Activated T-cell treated with anti-CD3 and anti-CD28 coated beads, Interleukin-2, amount 50 U/mL, for 72 hours (primary cell): ENCODE data around the gene MEGF9. TPM values are rescaled to one million over a fixed set of nuclear protein-coding genes. Genes with fewer than 3 reads are reported as not detected.
"Not testable (repeated sequence)": the region's sequence is repeated elsewhere in the genome, so short reads cannot be mapped to it uniquely, and the experiment has no call there.

Source experiments
- ATAC-seq, 2 donors: fragments of 150-1000 bp; cut with Tn5 transposase; replicated peaks in 1 of 2; 2 replicates each; pipeline ENCODE4 v1.10.0; 2021; ENCODE audit warnings: moderate library complexity in 2 of 2, mild to moderate bottlenecking in 1 of 2
- DNase-seq, 2 donors: peaks; one replicate each; pipeline ENCODE4 v3.0.0; 2021 to 2022; ENCODE audit warnings: mixed read lengths in 1 of 2
- H3K27ac Mint-ChIP-seq: one replicate; pipeline ENCODE4 v1.8.0; 2022; ENCODE audit warnings: mild to moderate bottlenecking, moderate library complexity, mixed read lengths
- H3K27me3 Mint-ChIP-seq: one replicate; pipeline ENCODE4 v1.8.0; 2022; ENCODE audit warnings: low read depth, mixed read lengths
- H3K36me3 Mint-ChIP-seq, 2 donors: one replicate each; pipeline ENCODE4 v1.8.0; 2022; ENCODE audit warnings: mixed read lengths in 2 of 2, mild to moderate bottlenecking in 1 of 2; ENCODE audit not compliant: insufficient read depth in 2 of 2
- H3K4me1 Mint-ChIP-seq: one replicate; pipeline ENCODE4 v1.8.0; 2022; ENCODE audit warnings: low read depth, mixed read lengths
- H3K4me3 Mint-ChIP-seq, 2 donors: one replicate each; pipeline ENCODE4 v1.8.0; 2022; ENCODE audit warnings: mild to moderate bottlenecking in 2 of 2, mixed read lengths in 2 of 2, moderate library complexity in 2 of 2
- H3K9me3 Mint-ChIP-seq, 2 donors: one replicate each; pipeline ENCODE4 v1.8.0; 2022; ENCODE audit warnings: mixed read lengths in 2 of 2
- total RNA-seq, 2 donors: library from RNA; stranded (reverse); gene quantifications; one replicate each; pipeline ENCODE4 v1.2.3, GENCODE V29; 2022

The MEGF9 gene
- total RNA-seq, 2 donors from 2014 or later = 5.5 to 7.4 TPM

DNA sequence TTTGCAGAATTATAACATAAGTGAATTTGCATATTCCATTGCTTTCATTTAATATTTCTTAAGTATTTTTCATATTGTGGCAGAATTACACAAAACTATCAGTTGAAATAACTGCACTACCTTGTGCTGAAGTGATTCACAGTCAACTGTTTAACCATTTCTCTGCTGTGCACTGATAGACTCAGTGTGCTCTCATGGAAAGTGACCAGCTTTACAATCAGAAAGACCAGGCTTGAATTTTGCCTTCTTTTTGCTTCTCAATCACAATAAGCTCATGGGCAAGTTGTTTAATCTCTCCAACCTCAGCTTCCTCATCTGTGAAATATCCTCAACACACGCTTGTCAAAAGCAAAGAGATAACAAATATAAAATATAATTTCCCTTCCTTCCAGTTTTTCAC is 152.6 kb downstream of the MEGF9 start:
- Mint-ChIP-seq H3K4me1 (peaks cover 14% of the 10 kb centered on the region), H3K27me3 (no peaks in the 10 kb centered on the region), H3K27ac (no peak overlapping the region), H3K4me3 (no peak overlapping the region), H3K9me3 (no peaks in the 10 kb centered on the region), H3K36me3 (peaks cover 10 to 22% of the 10 kb centered on the region in 2 donors)
- ATAC-seq (no peak), DNase-seq (no peak)

DNA sequence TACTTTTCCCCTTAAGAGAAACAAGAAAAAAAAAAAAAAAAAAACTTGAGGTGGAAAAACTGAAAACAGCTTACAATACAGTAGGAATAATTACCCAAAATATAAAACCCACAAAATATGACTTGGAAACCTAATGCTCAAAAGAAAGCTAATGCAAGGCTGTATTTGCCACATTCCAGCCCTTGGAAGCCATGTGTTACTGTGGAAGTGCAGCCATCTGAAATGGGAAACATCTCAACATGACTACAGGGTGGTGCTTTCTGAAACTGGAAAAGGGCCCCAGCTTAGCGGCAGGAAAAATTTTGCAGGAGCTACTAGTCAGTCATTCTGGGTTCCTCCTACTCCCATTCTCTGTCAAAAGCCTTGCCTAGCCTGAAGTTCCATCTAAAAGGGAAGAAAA is 154.7 kb downstream of the MEGF9 start:
- Mint-ChIP-seq H3K9me3 (no peaks in the 10 kb centered on the region), H3K36me3 (peaks cover 13 to 19% of the 10 kb centered on the region in 2 donors), H3K4me3 (no peak overlapping the region), H3K27me3 (no peaks in the 10 kb centered on the region), H3K27ac (no peak overlapping the region), H3K4me1 (no peaks in the 10 kb centered on the region)
- no peak for ATAC-seq
- no peak for DNase-seq

DNA sequence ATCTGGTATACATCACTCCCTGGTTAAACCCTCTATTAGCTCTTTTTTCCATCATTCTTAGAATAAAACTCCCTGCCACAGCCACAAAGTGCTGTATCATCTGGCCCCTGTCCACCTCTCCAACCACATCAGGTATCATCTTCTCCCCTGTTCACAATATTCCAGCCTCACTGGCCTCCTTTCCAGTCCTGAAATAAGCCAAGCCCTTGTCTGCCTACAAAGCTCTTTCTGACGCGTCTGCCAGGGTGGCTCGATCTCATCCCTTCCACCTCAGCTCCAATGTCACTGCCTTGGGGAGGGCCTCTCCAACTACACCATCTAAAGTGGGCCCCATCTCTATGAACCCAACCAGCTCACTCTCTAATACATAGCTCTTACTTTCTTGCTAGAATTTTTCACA is 155.8 kb downstream of the MEGF9 start:
- H3K27ac Mint-ChIP-seq = no peak overlapping the region
- no peaks in the 10 kb centered on the region for H3K4me1 Mint-ChIP-seq
- DNase-seq (no peak), ATAC-seq (no peak)
- no peaks in the 10 kb centered on the region for H3K9me3 Mint-ChIP-seq
- no peak overlapping the region for H3K4me3 Mint-ChIP-seq
- peaks cover 13 to 18% of the 10 kb centered on the region in 2 donors for H3K36me3 Mint-ChIP-seq
- no peaks in the 10 kb centered on the region for H3K27me3 Mint-ChIP-seq

- H3K9me3 Mint-ChIP-seq = peaks cover 0 to 2% of the 10 kb centered on the region in 2 donors
- H3K4me3 Mint-ChIP-seq = no peak overlapping the region
- H3K4me1 Mint-ChIP-seq = no peaks in the 10 kb centered on the region
- peaks cover 8 to 15% of the 10 kb centered on the region in 2 donors for H3K36me3 Mint-ChIP-seq
- H3K27me3 Mint-ChIP-seq = no peaks in the 10 kb centered on the region
- ATAC-seq (no peak), DNase-seq (no peak)
- H3K27ac Mint-ChIP-seq = no peak overlapping the region
Measured at GRCh38 chr9:120557205-120557604, 157.1 kb downstream of the MEGF9 start.

DNA sequence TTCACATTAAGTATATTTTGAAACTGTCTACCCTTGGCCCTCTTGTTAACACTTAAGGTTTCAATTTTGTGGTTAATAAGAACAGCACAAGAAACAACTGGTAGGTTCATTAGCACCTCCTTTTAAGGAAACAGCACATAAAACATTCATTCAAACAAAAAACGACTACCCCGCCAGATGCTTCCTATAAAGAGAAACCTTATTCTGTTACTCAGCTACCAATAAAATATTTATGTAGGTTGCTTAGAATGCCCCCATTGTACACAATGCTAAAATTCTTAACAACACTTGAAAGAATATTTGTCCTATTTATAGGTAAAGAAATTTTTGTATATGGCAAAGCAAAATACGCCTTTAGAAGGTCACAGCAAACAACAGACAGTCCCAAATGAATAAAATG is 157.5 kb downstream of the MEGF9 start:
- Mint-ChIP-seq H3K27me3 (no peaks in the 10 kb centered on the region), H3K9me3 (peaks cover 0 to 2% of the 10 kb centered on the region in 2 donors), H3K4me3 (no peak overlapping the region), H3K36me3 (peaks cover 8 to 13% of the 10 kb centered on the region in 2 donors), H3K27ac (no peak overlapping the region), H3K4me1 (no peaks in the 10 kb centered on the region)
- no peak for DNase-seq
- no peak for ATAC-seq

DNA sequence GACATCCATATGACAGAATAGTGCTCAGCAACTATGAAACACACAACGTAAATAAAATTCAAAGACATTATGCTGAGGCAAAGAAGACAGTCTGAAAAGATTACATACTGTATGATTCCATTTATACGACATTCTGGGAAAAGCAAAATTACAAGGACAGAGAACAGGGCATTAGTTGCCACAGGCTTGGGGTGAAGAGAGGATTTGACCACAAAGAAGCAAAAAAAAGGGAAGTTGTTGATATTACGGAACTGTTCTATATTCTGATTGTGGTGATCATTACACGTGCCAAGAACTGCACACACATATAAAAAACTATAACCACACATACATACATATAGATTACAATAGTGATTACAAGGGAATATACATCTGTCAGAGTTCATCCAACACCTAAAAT is 158.4 kb downstream of the MEGF9 start:
- Mint-ChIP-seq H3K4me1 (no peaks in the 10 kb centered on the region), H3K36me3 (peaks cover 10 to 13% of the 10 kb centered on the region in 2 donors)

GRCh38 chr9:120552210-120552704 is 162.0 kb downstream of the MEGF9 start:
- not testable (repeated sequence) for H3K27me3 Mint-ChIP-seq, DNase-seq, H3K36me3 Mint-ChIP-seq, ATAC-seq, H3K27ac Mint-ChIP-seq, H3K4me1 Mint-ChIP-seq, H3K9me3 Mint-ChIP-seq, H3K4me3 Mint-ChIP-seq

More for the DNA sequence above, 158.4 kb downstream of the MEGF9 start:
- DNase-seq (no peak), ATAC-seq (no peak)
- Mint-ChIP-seq H3K27me3 (no peaks in the 10 kb centered on the region), H3K4me3 (no peak overlapping the region), H3K27ac (no peak overlapping the region), H3K9me3 (peaks cover 0 to 2% of the 10 kb centered on the region in 2 donors)

Other genes starting within 250 kb of the MEGF9 start
- gene CDK5RAP2, start 134.3 kb downstream of the MEGF9 start, total RNA-seq = 10 to 100 TPM; 81.5 to 81.9 TPM
- 10 to 100 TPM; 72.6 to 78.5 TPM for gene FBXW2, start 78.9 kb upstream of the MEGF9 start, total RNA-seq
- gene PSMD5, start 128.5 kb upstream of the MEGF9 start, total RNA-seq = 10 to 100 TPM; 48.6 to 59.0 TPM
- gene PHF19, start 162.7 kb upstream of the MEGF9 start, total RNA-seq = 100 to 1,000 TPM; 166 to 222 TPM
- gene TRAF1, start 212.3 kb upstream of the MEGF9 start, total RNA-seq = 100 to 1,000 TPM in 1 of 2 donors, 10 to 100 TPM in 1; 91.6 to 101 TPM